HepG2 (cell line): Measurements from ENCODE around the gene PSMB3. TPM values are rescaled to one million over a fixed set of nuclear protein-coding genes. Genes with fewer than 3 reads are reported as not detected.
A peak's percentile ranks its signal among the peaks of the same experiment; 100 is the strongest.

Experiments
- CBX1 ChIP-seq: IDR thresholded peaks from one replicate; pipeline ENCODE4 v1.6.1; 2016; ENCODE audit warnings: antibody characterized with exemption, low read depth
- EED ChIP-seq: sonication (generic); formaldehyde crosslinking; IDR thresholded peaks from 2 replicates; pipeline ENCODE4 v1.5.0; 2020; ENCODE audit warnings: mild to moderate bottlenecking, missing genetic modification reagents
- NR1H2 ChIP-seq: sonication (generic); formaldehyde crosslinking; IDR thresholded peaks from 2 replicates; pipeline ENCODE4 v1.8.1; 2022; ENCODE audit warnings: low read depth, missing genetic modification reagents, borderline replicate concordance
- PHF5A ChIP-seq: IDR thresholded peaks from one replicate; pipeline ENCODE4 v1.6.1; 2018; ENCODE audit warnings: low read depth, missing genetic modification reagents; ENCODE audit not compliant: unreplicated experiment
- RARA ChIP-seq: IDR thresholded peaks from 2 replicates; pipeline ENCODE4 v1.6.1; 2016; ENCODE audit warnings: missing genetic modification reagents, missing compliant biosample characterization
- TAF15 ChIP-seq: fragments of 200-400 bp; formaldehyde crosslinking; IDR thresholded peaks from one replicate; pipeline ENCODE4 v1.6.1; 2018; ENCODE audit warnings: mild to moderate bottlenecking, low read depth, low read length; ENCODE audit not compliant: poor library complexity, severe bottlenecking
- TEAD3 ChIP-seq: optimal IDR thresholded peaks from 2 replicates; pipeline ENCODE3; 2016; ENCODE audit warnings: borderline replicate concordance
- ZC3H4 ChIP-seq: sonication (generic); formaldehyde crosslinking; IDR thresholded peaks from 2 replicates; pipeline ENCODE4 v1.4.0; 2020; ENCODE audit warnings: missing genetic modification reagents, borderline replicate concordance
- ZFP36 ChIP-seq: fragments of 150-350 bp; IDR thresholded peaks from 2 replicates; pipeline ENCODE4 v1.6.1; 2018; ENCODE audit warnings: borderline replicate concordance, low read length, low read depth; ENCODE audit not compliant: partially characterized antibody
- ZNF124 ChIP-seq: sonication (generic); formaldehyde crosslinking; IDR thresholded peaks from 2 replicates; pipeline ENCODE4 v1.4.0; 2020; ENCODE audit warnings: missing genetic modification reagents
- ZNF160 ChIP-seq: sonication (generic); formaldehyde crosslinking; IDR thresholded peaks from 2 replicates; pipeline ENCODE4 v1.8.0; 2022; ENCODE audit warnings: mild to moderate bottlenecking, inconsistent platforms, missing genetic modification reagents
- ZNF777 ChIP-seq: sonication (generic); formaldehyde crosslinking; IDR thresholded peaks from 2 replicates; pipeline ENCODE4 v1.4.0; 2020; ENCODE audit warnings: missing genetic modification reagents
- ZNF83 ChIP-seq: sonication (generic); formaldehyde crosslinking; IDR thresholded peaks from 2 replicates; pipeline ENCODE4 v1.4.0; 2020; ENCODE audit warnings: missing genetic modification reagents, mild to moderate bottlenecking, borderline replicate concordance
- ZZZ3 ChIP-seq: sonication (generic); formaldehyde crosslinking; IDR thresholded peaks from 2 replicates; pipeline ENCODE4 v1.4.0; 2020; ENCODE audit warnings: missing genetic modification reagents, mild to moderate bottlenecking, borderline replicate concordance
- polyA plus RNA-seq, 8 experiments: library from polyadenylated mRNA; depleted of rRNA in 3 of 8; stranded (reverse) in 7 of 8; unstranded in 1 of 8; fragments of >200 nt; fragmentation: Illumina TruSeq in 4 of 8; extraction: Trizol in 4 of 8; gene quantifications; 2 replicates each; pipeline versions ENCODE4 v1.2.1 to v1.2.3, GENCODE V29; 2011 to 2016; ENCODE audit warnings: low read depth in 4 of 8, missing spikeins in 1 of 8, mixed read lengths in 1 of 8; ENCODE audit not compliant: insufficient read depth in 1 of 8
- total RNA-seq, 5 experiments: library from RNA; depleted of rRNA; stranded (reverse); fragments of >200 nt; fragmentation: Illumina TruSeq; extraction: Trizol; gene quantifications; 2 replicates each; pipeline ENCODE4 v1.2.3, GENCODE V29; 2016; ENCODE audit warnings: low read depth in 1 of 5
- TF ChIP-seq, protein P1 (sequence below): sonication (generic); formaldehyde crosslinking; IDR thresholded peaks from 2 replicates; pipeline ENCODE4 v1.8.1; 2023; ENCODE audit warnings: missing genetic modification reagents, inconsistent platforms, borderline replicate concordance
- TF ChIP-seq, protein P2 (sequence below): sonication (generic); formaldehyde crosslinking; IDR thresholded peaks from 2 replicates; pipeline ENCODE4 v1.4.0; 2020; ENCODE audit warnings: missing genetic modification reagents, low read depth, mild to moderate bottlenecking, borderline replicate concordance
- TF ChIP-seq, protein P3 (sequence below): IDR thresholded peaks from 2 replicates; pipeline ENCODE4 v1.6.1; 2016; ENCODE audit warnings: missing genetic modification reagents, missing compliant biosample characterization
- TF ChIP-seq, protein P4 (sequence below), 2 experiments: sonication (generic) in 1 of 2; formaldehyde crosslinking in 1 of 2; IDR thresholded peaks; 2 replicates each; pipeline versions ENCODE4 v1.6.1 to v1.9.0; 2014 to 2022; ENCODE audit warnings: antibody characterized with exemption in 1 of 2, borderline replicate concordance in 1 of 2, inconsistent platforms in 1 of 2, low read depth in 1 of 2, missing genetic modification reagents in 1 of 2

PSMB3 gene
- total and polyA plus RNA-seq, 2 of the 13 experiments (the other 11 are each of a cell fraction or from before 2014, with no cell fraction given): 366 to 517 TPM

DNA sequence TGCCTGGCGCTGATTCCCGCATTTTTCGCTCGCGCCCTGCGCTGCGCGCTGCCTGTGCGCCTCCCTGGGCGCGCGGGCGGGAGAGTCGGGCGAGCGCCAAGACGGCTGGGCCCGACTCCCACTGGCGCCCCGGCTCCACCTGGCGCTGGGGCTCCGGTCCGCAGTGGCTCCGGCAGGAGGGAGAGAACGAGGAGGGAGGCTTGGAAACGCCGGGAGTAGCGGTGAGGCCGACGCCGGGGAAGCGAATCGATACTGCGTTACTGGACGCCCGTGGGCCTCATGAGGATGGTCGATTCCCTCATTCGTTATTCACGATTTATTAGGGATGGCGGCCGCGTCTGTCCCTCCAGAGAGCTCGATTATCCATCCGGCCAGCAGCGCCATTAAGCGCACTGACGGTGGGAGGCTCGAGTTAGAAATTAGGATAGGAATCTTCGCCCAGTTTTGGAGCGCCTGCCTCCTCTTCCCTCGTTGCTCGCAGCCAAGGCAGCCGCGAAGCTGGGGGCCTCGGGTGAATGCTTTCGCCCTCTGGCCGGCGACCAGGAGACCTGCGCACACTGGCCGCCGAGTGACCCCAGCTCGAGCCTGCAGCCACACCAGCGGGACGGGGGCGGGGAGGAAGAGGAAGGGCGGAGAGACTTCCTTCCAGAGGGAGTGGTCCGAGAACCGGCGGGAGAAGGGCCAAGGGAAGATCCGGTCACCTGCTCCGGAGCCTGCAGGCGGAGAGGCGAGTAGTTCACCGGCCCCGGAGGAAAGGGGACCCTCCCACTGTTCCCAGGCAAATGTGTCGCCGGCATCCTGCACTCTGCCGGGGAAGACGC lies 3.1 kb upstream of the PSMB3 start (continued):
- no peak; the same call in 1 of the 2 replicates for TF ChIP-seq ZNF124 (CRISPR knock-in tag)
- 0 out of 2 replicates have a peak, but pooled peaks have one; percentile 56 for TF ChIP-seq ZNF83
- no peak for TF ChIP-seq NR1H2
- peak; percentile 96 for TF ChIP-seq RARA (CRISPR knock-in tag)
- TF ChIP-seq ZNF777 (CRISPR knock-in tag): peak; percentile 7; the same call in 1 of the 2 replicates
- TF ChIP-seq, protein P1, sequence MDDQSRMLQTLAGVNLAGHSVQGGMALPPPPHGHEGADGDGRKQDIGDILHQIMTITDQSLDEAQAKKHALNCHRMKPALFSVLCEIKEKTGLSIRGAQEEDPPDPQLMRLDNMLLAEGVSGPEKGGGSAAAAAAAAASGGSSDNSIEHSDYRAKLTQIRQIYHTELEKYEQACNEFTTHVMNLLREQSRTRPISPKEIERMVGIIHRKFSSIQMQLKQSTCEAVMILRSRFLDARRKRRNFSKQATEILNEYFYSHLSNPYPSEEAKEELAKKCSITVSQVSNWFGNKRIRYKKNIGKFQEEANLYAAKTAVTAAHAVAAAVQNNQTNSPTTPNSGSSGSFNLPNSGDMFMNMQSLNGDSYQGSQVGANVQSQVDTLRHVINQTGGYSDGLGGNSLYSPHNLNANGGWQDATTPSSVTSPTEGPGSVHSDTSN: 0 out of 2 replicates have a peak, but pooled peaks have one; percentile 14
- TF ChIP-seq, protein P2, sequence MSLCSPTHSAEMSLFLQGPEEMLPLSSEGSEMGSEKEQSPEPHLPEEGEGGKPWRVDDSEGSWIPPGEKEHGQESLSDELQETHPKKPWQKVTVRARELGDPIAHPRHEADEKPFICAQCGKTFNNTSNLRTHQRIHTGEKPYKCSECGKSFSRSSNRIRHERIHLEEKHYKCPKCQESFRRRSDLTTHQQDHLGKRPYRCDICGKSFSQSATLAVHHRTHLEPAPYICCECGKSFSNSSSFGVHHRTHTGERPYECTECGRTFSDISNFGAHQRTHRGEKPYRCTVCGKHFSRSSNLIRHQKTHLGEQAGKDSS (CRISPR knock-in tag): peak; percentile 76; the same call in 1 of the 2 replicates
- TF ChIP-seq TAF15: no peak
- peak; percentile 55 for TF ChIP-seq TEAD3 (CRISPR knock-in tag)
- TF ChIP-seq ZFP36: no peak
- TF ChIP-seq EED (CRISPR knock-in tag): peak; percentile 43; the same call in 1 of the 2 replicates
- TF ChIP-seq CBX1: no peak
- no peak for TF ChIP-seq ZC3H4 (CRISPR knock-in tag)
- TF ChIP-seq ZZZ3 (CRISPR knock-in tag): 0 out of 2 replicates have a peak, but pooled peaks have one; percentile 18
- TF ChIP-seq, protein P3, sequence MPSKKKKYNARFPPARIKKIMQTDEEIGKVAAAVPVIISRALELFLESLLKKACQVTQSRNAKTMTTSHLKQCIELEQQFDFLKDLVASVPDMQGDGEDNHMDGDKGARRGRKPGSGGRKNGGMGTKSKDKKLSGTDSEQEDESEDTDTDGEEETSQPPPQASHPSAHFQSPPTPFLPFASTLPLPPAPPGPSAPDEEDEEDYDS (CRISPR knock-in tag): peak; percentile 91
- peak; percentile 63; the same call in 1 of the 2 replicates for TF ChIP-seq ZNF160
- TF ChIP-seq PHF5A (CRISPR knock-in tag): peak; percentile 88
- TF ChIP-seq, protein P4, sequence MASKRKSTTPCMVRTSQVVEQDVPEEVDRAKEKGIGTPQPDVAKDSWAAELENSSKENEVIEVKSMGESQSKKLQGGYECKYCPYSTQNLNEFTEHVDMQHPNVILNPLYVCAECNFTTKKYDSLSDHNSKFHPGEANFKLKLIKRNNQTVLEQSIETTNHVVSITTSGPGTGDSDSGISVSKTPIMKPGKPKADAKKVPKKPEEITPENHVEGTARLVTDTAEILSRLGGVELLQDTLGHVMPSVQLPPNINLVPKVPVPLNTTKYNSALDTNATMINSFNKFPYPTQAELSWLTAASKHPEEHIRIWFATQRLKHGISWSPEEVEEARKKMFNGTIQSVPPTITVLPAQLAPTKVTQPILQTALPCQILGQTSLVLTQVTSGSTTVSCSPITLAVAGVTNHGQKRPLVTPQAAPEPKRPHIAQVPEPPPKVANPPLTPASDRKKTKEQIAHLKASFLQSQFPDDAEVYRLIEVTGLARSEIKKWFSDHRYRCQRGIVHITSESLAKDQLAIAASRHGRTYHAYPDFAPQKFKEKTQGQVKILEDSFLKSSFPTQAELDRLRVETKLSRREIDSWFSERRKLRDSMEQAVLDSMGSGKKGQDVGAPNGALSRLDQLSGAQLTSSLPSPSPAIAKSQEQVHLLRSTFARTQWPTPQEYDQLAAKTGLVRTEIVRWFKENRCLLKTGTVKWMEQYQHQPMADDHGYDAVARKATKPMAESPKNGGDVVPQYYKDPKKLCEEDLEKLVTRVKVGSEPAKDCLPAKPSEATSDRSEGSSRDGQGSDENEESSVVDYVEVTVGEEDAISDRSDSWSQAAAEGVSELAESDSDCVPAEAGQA (IDR thresholded peaks at IDR 0.05; ENCODE audit: low read depth): peak; percentile 57
- TF ChIP-seq, protein P4 (CRISPR knock-in tag; IDR thresholded peaks at IDR 0.05; ENCODE audit: borderline replicate concordance): no peak
